ENCODE data around the gene SPI1. TPM values are rescaled to one million over a fixed set of nuclear protein-coding genes. Genes with fewer than 3 reads are reported as not detected.

The SPI1 gene
- total RNA-seq, 2 experiments from 2014 or later: not detected

DNA sequence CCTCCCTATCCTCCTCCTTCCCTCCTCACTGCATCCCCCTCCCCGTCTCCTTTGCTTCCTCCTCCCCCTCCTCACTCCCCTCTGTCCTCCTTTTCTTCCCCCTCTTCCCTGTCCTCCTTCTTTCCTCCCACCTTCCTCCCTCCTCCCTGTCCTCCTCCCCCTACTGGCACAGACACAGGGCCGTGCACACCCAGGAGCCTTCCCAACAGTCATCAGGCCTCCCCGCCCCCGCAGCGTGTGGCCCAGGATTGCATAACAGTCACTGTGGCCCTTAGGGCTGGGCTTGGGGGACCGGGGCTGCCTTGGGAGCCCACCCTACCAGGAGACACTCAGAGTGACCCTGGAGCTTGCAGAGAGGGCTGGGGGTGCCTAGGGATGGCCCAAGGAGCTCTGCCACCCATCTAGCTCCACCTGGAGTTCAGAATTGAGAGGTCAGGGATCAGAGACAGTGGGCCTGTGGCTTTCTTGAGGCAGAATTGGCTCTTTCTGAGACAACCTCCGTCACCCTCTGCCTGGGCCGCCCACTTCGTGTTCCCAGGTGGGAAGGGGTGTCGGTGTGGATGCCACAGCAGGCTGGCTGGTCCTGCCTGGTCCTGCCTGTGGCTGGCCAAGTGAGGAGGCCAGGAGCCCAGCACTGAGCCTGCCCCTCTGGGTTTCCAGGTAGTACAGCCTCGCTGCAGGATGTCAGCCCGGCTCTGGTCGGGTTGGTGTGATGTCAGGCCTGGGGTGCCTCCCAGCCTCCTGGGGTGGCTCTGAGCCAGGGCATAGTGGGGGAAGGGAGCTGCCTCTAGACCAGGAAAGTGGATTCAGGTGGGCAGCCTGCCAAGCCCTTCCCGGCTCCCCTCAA, 1.6 kb downstream of the SPI1 start:
- intact Hi-C loops (cut with micrococcal nuclease): no loop called here
- no peaks in the 10 kb centered on the region for H3K36me3 Mint-ChIP-seq (ENCODE audit: low read depth)
- no peak overlapping the region for H3K4me3 Mint-ChIP-seq
- no peak for DNase-seq
- CTCF ChIA-PET: interaction anchor here (1.9 kb wide), 1 partner anchor 30 kb away, joined by 4 read pairs; no protein-coding TSS in a partner anchor
- H3K4me1 Mint-ChIP-seq (ENCODE audit: low read depth): peaks cover 11% of the 10 kb centered on the region
- H3K27ac Mint-ChIP-seq: no peak overlapping the region
- H3K9me3 Mint-ChIP-seq: no peaks in the 10 kb centered on the region
- no peaks in the 10 kb centered on the region for H3K27me3 Mint-ChIP-seq (ENCODE audit: low read depth)

DNA sequence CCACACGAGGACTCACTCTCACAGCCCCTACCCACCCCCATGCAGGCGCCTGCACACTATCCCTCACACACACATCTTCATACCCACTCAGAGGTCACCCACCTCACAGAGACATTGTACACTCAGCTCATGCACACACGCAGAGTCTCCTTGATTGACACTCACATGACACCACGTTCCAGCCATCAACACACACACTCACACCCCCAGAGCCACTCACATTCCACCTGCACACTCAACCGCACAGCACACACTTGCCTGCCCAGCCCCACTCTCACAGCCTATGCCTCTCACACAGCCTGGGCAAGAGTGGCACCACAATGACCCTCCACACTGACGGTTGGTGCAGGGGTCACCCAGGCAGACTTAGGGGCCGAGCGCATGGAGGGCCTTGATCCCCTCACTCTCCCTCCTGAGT, 2.2 kb downstream of the SPI1 start:
- Mint-ChIP-seq H3K27ac (no peak overlapping the region), H3K4me1 (ENCODE audit: low read depth) (peaks cover 11% of the 10 kb centered on the region)
- no peak for DNase-seq

DNA sequence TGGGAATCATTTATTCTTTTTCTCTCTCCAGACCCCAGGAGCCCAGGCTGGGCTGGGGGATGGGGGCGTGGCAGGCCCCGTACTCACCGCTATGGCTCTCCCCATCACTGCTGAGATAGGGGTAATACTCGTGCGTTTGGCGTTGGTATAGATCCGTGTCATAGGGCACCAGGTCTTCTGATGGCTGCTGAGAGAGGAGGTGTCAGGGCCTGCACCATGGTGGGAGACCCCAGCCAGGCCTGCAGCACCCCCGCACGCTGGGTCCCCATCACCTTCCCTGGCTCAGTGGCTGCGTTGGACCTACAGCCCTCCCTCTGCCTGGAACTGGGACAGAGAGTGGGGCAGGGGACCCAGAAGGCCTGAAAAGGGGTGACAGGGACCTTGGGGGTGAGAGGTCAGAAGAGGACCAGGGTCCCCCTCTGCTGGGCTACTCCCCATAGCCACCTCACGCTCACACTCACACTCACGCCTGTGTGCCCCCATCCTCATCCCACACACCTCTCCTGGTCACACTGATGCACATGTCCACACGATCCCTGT, 2.7 kb downstream of the SPI1 start:
- CTCF ChIA-PET: interaction anchor here (2.4 to 7.1 kb wide), 2 partner anchors 13 to 34 kb away, joined by 18 to 99 read pairs; partner anchors contain the start of gene SLC39A13
- Mint-ChIP-seq H3K4me1 (ENCODE audit: low read depth) (peaks cover 12% of the 10 kb centered on the region), H3K27ac (no peak overlapping the region), H3K36me3 (ENCODE audit: low read depth) (no peaks in the 10 kb centered on the region), H3K4me3 (no peak overlapping the region), H3K9me3 (no peaks in the 10 kb centered on the region), H3K27me3 (ENCODE audit: low read depth) (no peaks in the 10 kb centered on the region)
- intact Hi-C loops (cut with micrococcal nuclease): no loop called here
- no peak for DNase-seq

More for the DNA sequence above, 2.2 kb downstream of the SPI1 start:
- CTCF ChIA-PET: interaction anchor here (1.9 kb wide), 1 partner anchor 31 kb away, joined by 4 read pairs; no protein-coding TSS in a partner anchor
- no peaks in the 10 kb centered on the region for H3K9me3 Mint-ChIP-seq
- intact Hi-C loops (cut with micrococcal nuclease): no loop called here
- no peak overlapping the region for H3K4me3 Mint-ChIP-seq
- no peaks in the 10 kb centered on the region for H3K36me3 Mint-ChIP-seq (ENCODE audit: low read depth)
- H3K27me3 Mint-ChIP-seq (ENCODE audit: low read depth): no peaks in the 10 kb centered on the region

DNA sequence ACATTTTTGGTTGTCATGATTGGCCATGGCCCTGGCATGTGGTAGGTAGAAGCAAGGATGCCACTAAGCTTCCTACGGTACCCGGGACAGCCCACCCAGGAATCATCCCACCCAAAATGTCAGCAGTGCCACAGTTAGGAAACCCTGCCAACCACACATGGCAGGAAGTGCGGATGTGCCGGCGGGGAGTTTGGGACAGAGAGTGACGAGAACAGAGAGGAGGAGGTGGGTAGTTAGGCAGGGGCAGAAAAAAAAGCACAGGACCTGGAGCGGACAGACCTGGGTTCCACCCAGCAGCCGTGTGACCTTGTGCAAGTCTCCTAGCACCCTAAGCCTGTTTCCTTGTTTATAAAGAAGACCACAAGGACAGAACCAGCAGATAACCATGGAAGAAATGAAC, 3.3 kb downstream of the SPI1 start:
- Mint-ChIP-seq H3K27me3 (ENCODE audit: low read depth) (no peaks in the 10 kb centered on the region), H3K4me3 (no peak overlapping the region), H3K36me3 (ENCODE audit: low read depth) (no peaks in the 10 kb centered on the region), H3K4me1 (ENCODE audit: low read depth) (peaks cover 14% of the 10 kb centered on the region), H3K9me3 (no peaks in the 10 kb centered on the region), H3K27ac (no peak overlapping the region)
- DNase-seq: no peak
- CTCF ChIA-PET: interaction anchor here (0.9 to 7.1 kb wide), 14 partner anchors 14 to 478 kb away, joined by 3 to 99 read pairs (median 6); partner anchors contain the start of genes ACP2 and SLC39A13
- intact Hi-C loops (cut with micrococcal nuclease): no loop called here

DNA sequence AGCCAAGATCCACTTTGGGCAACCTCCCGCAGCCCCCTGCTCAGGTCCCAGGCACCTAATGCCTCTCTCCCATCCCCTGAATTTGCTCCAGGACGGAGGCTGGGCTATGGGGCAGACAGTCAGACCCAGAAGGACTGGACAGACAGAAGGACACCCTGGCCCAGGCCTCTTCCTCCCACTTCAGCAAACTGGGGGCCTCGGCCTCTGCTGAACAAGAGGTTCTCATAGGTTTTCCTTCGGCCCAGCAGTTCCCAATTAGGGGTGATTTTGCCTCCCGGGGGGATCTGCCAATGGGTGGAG, 3.7 kb downstream of the SPI1 start:
- no peak for DNase-seq
- intact Hi-C loops (cut with micrococcal nuclease): loop anchor here (1.0 kb wide), 5 partner anchors 34 to 736 kb away; partner anchors contain the start of gene SLC39A13
- CTCF ChIA-PET: interaction anchor here (0.6 to 7.1 kb wide), 36 partner anchors 10 to 482 kb away, joined by 3 to 99 read pairs (median 4); partner anchors contain the start of genes ACP2, CSTPP1, PSMC3 and RAPSN
- peaks cover 17% of the 10 kb centered on the region for H3K4me1 Mint-ChIP-seq (ENCODE audit: low read depth)
- H3K27ac Mint-ChIP-seq: no peak overlapping the region
- no peaks in the 10 kb centered on the region for H3K9me3 Mint-ChIP-seq
- H3K27me3 Mint-ChIP-seq (ENCODE audit: low read depth): no peaks in the 10 kb centered on the region
- no peak overlapping the region for H3K4me3 Mint-ChIP-seq
- no peaks in the 10 kb centered on the region for H3K36me3 Mint-ChIP-seq (ENCODE audit: low read depth)

DNA sequence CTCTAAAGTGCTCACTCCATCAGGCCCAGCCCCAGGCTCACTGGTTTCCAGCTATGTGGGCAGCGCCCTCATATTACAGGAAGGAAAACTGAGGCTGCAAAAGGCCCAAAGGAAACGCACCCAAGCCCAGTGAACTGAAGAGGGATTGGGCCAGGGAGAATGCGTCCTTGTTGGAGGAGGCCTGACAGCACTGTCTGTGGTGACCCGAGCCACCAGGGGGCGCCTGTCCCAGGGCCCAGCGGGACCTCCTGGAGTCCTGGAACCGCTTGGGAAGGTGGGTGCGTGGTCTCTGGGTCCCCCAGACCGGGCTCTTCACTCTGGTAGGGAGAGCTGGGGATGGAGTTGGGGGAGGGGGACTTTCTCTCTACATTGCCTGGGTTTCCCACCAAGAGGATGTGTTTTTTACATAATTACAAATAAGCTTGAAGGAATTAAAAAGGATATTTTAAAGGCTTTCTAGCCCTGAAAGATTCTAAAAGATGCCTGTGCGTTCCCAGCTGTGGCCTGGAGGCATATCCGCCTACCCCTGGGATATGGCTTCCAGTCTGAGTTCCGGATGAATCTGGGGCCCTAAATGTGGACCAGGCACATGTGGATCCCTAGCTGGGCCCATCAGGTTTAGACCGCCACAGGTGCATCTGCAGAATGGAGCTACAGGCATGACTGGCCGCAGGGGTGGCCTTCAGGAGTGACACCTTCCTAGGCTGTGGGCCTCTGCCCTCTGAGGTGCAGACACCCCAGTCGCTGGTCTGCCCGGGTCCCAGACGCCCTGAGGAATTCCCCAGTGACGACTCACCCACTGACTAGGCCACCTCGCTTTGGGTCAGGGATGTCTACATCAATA, 4.2 kb downstream of the SPI1 start:
- DNase-seq: peak; percentile 89
- Mint-ChIP-seq H3K27me3 (ENCODE audit: low read depth) (no peaks in the 10 kb centered on the region), H3K27ac (no peak overlapping the region), H3K9me3 (no peaks in the 10 kb centered on the region), H3K36me3 (ENCODE audit: low read depth) (no peaks in the 10 kb centered on the region), H3K4me1 (ENCODE audit: low read depth) (peaks cover 23% of the 10 kb centered on the region), H3K4me3 (no peak overlapping the region)
- intact Hi-C loops (cut with micrococcal nuclease): loop anchor here (1.0 kb wide), 5 partner anchors 34 to 736 kb away; partner anchors contain the start of gene SLC39A13
- CTCF ChIA-PET: interaction anchor here (0.6 to 7.1 kb wide), 45 partner anchors 9 to 482 kb away, joined by 3 to 99 read pairs (median 4); partner anchors contain the start of genes ACP2, CSTPP1, PSMC3 and RAPSN

DNA sequence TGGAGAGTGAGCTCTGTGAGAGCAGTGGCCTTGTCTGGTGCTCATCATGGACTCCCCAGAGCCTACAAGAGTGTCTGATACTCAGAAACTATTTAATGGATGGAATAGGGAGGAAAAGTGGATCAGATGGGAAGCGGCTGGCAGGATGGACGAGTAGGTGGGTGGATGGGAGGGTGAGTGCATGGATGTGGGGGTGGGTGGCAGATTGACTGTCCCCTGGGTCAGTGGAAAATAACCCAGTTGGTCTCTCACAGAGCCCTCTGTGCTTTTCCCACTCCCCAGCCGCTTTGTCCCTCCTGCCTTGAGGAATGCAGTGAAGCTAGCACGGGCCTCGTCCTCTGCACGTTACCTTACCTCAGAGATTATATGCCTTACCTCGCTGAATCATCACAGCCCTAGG, 5.9 kb downstream of the SPI1 start:
- no peak overlapping the region for H3K27ac Mint-ChIP-seq
- CTCF ChIA-PET: interaction anchor here (0.8 to 7.1 kb wide), 5 partner anchors 8 to 82 kb away, joined by 4 to 99 read pairs (median 15); partner anchors contain the start of gene SLC39A13
- no peaks in the 10 kb centered on the region for H3K27me3 Mint-ChIP-seq (ENCODE audit: low read depth)
- H3K4me3 Mint-ChIP-seq: no peak overlapping the region
- H3K9me3 Mint-ChIP-seq: no peaks in the 10 kb centered on the region
- no peak for DNase-seq
- H3K36me3 Mint-ChIP-seq (ENCODE audit: low read depth): no peaks in the 10 kb centered on the region
- H3K4me1 Mint-ChIP-seq (ENCODE audit: low read depth): peaks cover 27% of the 10 kb centered on the region
- intact Hi-C loops (cut with micrococcal nuclease): no loop called here

DNA sequence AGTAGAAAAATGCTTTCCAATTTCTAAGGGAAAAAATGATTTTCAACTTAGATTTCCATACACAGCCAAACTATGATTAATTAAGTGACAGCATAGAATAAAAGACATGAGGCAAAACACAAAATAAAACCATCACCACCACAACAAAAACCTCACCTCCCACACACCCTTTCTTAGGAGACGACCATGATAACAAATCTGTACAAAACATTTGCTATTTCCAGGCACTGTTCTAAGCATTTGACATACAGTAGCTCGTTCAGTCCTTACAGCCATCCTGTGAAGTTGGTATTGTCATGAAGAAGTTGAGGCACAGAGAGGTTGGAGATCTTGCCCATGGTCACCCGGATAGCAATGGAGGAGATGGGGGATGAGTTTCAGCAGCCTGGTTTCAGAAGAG, 8.7 kb downstream of the SPI1 start:
- no peak overlapping the region for H3K4me3 Mint-ChIP-seq
- H3K27ac Mint-ChIP-seq: no peak overlapping the region
- DNase-seq: peak; percentile 31
- intact Hi-C loops (cut with micrococcal nuclease): no loop called here
- CTCF ChIA-PET: interaction anchor here (0.6 to 7.1 kb wide), 3 partner anchors 40 to 126 kb away, joined by 3 to 99 read pairs (median 4); partner anchors contain the start of gene SLC39A13
- H3K27me3 Mint-ChIP-seq (ENCODE audit: low read depth): no peaks in the 10 kb centered on the region
- H3K9me3 Mint-ChIP-seq: no peaks in the 10 kb centered on the region
- H3K36me3 Mint-ChIP-seq (ENCODE audit: low read depth): no peaks in the 10 kb centered on the region
- H3K4me1 Mint-ChIP-seq (ENCODE audit: low read depth): peaks cover 25% of the 10 kb centered on the region

DNA sequence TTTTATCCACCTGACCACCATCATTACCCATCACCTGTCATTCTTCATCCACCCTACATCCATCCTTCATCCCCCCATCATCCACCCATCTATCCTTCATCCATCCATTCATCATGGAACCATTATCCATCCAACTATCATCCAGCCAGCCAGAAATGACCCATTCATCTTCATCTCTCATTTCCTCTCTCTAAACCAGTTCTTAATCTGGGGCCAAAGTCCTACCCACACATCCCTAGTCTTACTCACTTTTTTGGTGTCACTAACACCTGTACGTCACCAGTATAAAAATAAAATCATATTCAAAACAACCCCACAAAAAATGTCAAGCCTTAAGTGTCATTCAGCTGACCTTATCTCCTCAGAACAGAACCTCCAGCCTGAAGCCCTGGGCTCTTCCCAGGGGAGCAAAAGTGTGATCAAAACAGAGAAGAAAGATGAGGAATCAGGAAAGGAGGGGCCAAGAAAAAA, 12.3 kb downstream of the SPI1 start:
- Mint-ChIP-seq H3K36me3 (ENCODE audit: low read depth) (no peaks in the 10 kb centered on the region), H3K27ac (no peak overlapping the region), H3K4me3 (no peak overlapping the region), H3K9me3 (no peaks in the 10 kb centered on the region), H3K4me1 (ENCODE audit: low read depth) (peaks cover 17% of the 10 kb centered on the region), H3K27me3 (ENCODE audit: low read depth) (no peaks in the 10 kb centered on the region)
- CTCF ChIA-PET: no interaction called here
- intact Hi-C loops (cut with micrococcal nuclease): no loop called here
- DNase-seq: no peak

DNA sequence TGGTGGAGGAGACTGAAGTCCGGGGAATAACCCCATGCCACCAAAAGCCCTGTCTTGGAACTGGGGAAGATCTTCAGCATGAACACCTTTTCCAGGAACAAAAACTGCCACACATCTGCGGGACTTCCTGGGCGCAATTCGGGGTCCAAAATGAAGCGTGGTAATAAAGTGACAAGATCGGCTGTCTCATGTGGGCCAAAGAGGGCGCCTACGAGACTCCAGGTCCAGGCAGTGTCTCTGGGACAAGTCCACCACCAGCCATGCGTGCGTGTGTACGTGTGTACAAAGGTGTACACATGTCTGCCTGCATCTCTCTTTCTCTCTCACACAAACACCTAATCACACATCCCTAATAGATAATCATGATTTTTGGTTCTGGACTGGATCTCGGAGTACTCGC, 16.9 kb downstream of the SPI1 start:
- H3K27ac Mint-ChIP-seq: no peak overlapping the region
- DNase-seq: no peak
- CTCF ChIA-PET: no interaction called here
- intact Hi-C loops (cut with micrococcal nuclease): no loop called here
- no peaks in the 10 kb centered on the region for H3K36me3 Mint-ChIP-seq (ENCODE audit: low read depth)
- H3K4me3 Mint-ChIP-seq: no peak overlapping the region
- peaks cover 17% of the 10 kb centered on the region for H3K4me1 Mint-ChIP-seq (ENCODE audit: low read depth)
- H3K27me3 Mint-ChIP-seq (ENCODE audit: low read depth): no peaks in the 10 kb centered on the region
- no peaks in the 10 kb centered on the region for H3K9me3 Mint-ChIP-seq

DNA sequence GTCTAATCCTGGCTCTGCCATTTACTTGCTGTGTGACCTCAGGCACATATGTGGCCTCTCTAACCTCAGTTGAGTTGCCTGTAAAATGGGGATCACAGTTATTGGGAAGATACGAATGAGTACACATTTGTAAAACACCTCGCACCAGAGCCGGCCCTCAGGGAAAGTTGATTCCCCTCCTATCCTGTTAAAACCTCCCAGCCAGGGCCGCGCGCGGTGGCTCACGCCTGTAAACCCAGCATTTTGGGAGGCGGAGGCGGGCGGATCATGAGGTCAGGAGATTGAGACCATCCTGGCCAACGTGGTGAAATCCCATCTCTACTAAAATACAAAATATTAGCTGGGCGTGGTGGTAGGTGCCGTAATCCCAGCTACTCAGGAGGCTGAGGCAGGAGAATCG, 18.0 kb downstream of the SPI1 start:
- no peak overlapping the region for H3K27ac Mint-ChIP-seq
- no peaks in the 10 kb centered on the region for H3K36me3 Mint-ChIP-seq (ENCODE audit: low read depth)
- H3K4me1 Mint-ChIP-seq (ENCODE audit: low read depth): peaks cover 17% of the 10 kb centered on the region
- no peak overlapping the region for H3K4me3 Mint-ChIP-seq
- CTCF ChIA-PET: interaction anchor here (1.9 kb wide), 1 partner anchor 14 kb away, joined by 15 read pairs; no protein-coding TSS in a partner anchor
- no peaks in the 10 kb centered on the region for H3K27me3 Mint-ChIP-seq (ENCODE audit: low read depth)
- no peaks in the 10 kb centered on the region for H3K9me3 Mint-ChIP-seq
- intact Hi-C loops (cut with micrococcal nuclease): no loop called here
- DNase-seq: no peak

DNA sequence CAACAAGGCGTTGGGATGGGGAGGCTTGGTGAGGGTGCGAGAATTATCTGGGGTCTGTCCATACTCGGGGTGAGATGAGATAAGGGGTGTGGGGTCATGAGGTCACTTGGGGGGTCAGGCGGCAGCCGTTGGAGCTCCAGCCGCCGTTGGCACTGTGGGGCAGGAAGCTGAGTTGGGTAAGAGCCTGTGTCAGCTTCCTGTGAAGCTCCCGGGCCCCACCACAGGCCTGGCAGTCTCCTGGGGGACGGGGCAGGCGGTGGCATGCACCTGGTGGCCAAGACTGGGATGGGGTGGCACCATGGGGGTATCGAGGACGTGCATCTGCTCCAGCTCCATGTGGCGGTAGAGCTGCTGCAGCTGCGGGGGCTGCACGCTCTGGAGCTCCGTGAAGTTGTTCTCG, 18.8 kb downstream of the SPI1 start:
- no peaks in the 10 kb centered on the region for H3K9me3 Mint-ChIP-seq
- CTCF ChIA-PET: interaction anchor here (0.7 to 1.9 kb wide), 2 partner anchors 14 to 119 kb away, joined by 3 to 15 read pairs; no protein-coding TSS in a partner anchor
- peaks cover 17% of the 10 kb centered on the region for H3K4me1 Mint-ChIP-seq (ENCODE audit: low read depth)
- H3K4me3 Mint-ChIP-seq: no peak overlapping the region
- H3K27ac Mint-ChIP-seq: no peak overlapping the region
- peak; percentile 18 for DNase-seq
- no peaks in the 10 kb centered on the region for H3K27me3 Mint-ChIP-seq (ENCODE audit: low read depth)
- intact Hi-C loops (cut with micrococcal nuclease): no loop called here
- no peaks in the 10 kb centered on the region for H3K36me3 Mint-ChIP-seq (ENCODE audit: low read depth)
